Activated CD8-positive, alpha-beta T cell treated with anti-CD3 and anti-CD28 coated beads for 36 hours (primary cell): Measurements from ENCODE around the gene BPIFB2. TPM values are rescaled to one million over a fixed set of nuclear protein-coding genes. Genes with fewer than 3 reads are reported as not detected.
"Not testable (repeated sequence)": the region's sequence is repeated elsewhere in the genome, so short reads cannot be mapped to it uniquely, and the experiment has no call there.

Experiments
- ATAC-seq: fragments of 200-7000 bp; cut with Tn5 transposase; one replicate; pipeline ENCODE4 v1.10.0; 2021; ENCODE audit warnings: mild to moderate bottlenecking, moderate library complexity
- CTCF ChIA-PET: fragments of 350-600 bp; sonication (Branson Sonifier 250); formaldehyde crosslinking; loops from one replicate; lab custom pipeline; 2021; ENCODE audit warnings: antibody characterized with exemption; lab: Charles Lee
- POLR2A ChIA-PET: fragments of 350-600 bp; sonication (Branson Sonifier 250); formaldehyde crosslinking; loops from one replicate; lab custom pipeline; 2021; ENCODE audit warnings: antibody characterized with exemption; lab: Charles Lee
- DNase-seq: peaks from one replicate; pipeline ENCODE4 v3.0.0-alpha.2; 2020
- H3K27ac Mint-ChIP-seq: one replicate; pipeline ENCODE4 v1.8.0; 2021; ENCODE audit warnings: mild to moderate bottlenecking, mixed read lengths
- H3K27me3 Mint-ChIP-seq: one replicate; pipeline ENCODE4 v1.8.0; 2021; ENCODE audit warnings: mixed read lengths
- H3K36me3 Mint-ChIP-seq: one replicate; pipeline ENCODE4 v1.8.0; 2021; ENCODE audit warnings: low read depth, mixed read lengths
- H3K4me1 Mint-ChIP-seq: one replicate; pipeline ENCODE4 v1.8.0; 2021; ENCODE audit warnings: low read depth, mixed read lengths
- H3K4me3 Mint-ChIP-seq: one replicate; pipeline ENCODE4 v1.8.0; 2021; ENCODE audit warnings: mild to moderate bottlenecking, moderate library complexity, mixed read lengths
- H3K9me3 Mint-ChIP-seq: one replicate; pipeline ENCODE4 v1.8.0; 2021; ENCODE audit warnings: mixed read lengths
- intact Hi-C: fragments of 100-400 bp; cut with micrococcal nuclease; formaldehyde crosslinking; loops from one replicate; pipeline ENCODE4 v1.10.0; 2022
- total RNA-seq, 2 experiments: library from RNA; stranded (reverse); gene quantifications; one replicate each; pipeline ENCODE4 v1.2.3, GENCODE V29; 2021
- TF ChIP-seq, protein P1 (sequence below): fragments of 200-600 bp; IDR thresholded peaks from one replicate; pipeline ENCODE4 v1.8.0; 2022; ENCODE audit warnings: antibody characterized with exemption, mild to moderate bottlenecking

BPIFB2 gene
- total RNA-seq, 2 experiments from 2014 or later: not detected

DNA sequence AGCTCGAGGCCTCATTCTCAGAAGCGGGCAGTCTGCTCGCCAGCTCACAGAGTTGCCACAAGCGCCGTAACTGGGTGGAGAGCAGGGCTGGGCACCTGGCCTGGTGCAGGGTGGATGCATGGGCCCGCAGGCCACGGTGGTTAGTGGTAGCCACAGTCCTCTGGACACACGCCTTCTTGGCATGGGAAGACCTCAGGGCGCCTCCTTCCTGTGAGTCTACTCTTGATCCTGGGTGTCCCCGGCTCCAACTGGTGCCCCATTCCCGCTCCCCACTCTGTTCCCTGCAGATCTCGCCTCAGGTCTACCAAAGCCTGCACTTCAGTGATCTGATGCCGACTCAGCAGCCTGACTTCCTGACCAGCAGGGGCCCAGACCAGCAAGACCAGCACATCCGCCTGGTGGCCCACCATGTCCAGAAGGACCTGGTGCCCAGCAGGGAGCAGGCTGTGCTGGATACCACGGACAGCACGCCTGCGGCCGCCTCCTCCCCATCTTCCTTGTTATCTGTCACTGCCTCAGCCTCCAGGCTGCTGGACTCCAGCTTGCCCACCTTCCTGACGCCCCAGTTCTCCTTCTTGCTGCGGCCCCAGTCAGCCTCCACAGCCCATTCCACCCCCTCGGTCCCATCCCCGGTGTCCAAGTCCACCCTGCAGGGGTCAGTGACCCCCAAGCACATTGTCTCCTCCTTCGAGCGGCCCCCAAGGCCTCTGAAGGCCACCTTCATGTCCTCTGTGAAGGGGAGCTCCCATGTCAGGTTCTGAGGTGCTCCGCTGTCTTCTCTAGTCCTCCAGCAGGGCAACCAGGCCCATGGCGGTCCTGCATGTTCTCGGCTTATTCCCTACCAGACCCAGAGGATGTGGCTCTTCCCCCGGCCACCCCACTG, 46.4 kb upstream of the BPIFB2 start:
- Mint-ChIP-seq H3K27me3 (no peaks in the 10 kb centered on the region), H3K36me3 (peaks cover 6% of the 10 kb centered on the region), H3K4me3 (no peak overlapping the region), H3K4me1 (peaks cover 25% of the 10 kb centered on the region), H3K27ac (no peak overlapping the region), H3K9me3 (peaks cover 19% of the 10 kb centered on the region)
- ChIA-PET CTCF (interaction anchor here (2.2 kb wide), 1 partner anchor 11 kb away, joined by 5 read pairs; no protein-coding TSS in a partner anchor), POLR2A (interaction anchor here (0.9 to 1.3 kb wide), 3 partner anchors 11 to 37 kb away, joined by 3 to 4 read pairs (median 3); no protein-coding TSS in a partner anchor)
- ATAC-seq: no peak
- TF ChIP-seq, protein P1, sequence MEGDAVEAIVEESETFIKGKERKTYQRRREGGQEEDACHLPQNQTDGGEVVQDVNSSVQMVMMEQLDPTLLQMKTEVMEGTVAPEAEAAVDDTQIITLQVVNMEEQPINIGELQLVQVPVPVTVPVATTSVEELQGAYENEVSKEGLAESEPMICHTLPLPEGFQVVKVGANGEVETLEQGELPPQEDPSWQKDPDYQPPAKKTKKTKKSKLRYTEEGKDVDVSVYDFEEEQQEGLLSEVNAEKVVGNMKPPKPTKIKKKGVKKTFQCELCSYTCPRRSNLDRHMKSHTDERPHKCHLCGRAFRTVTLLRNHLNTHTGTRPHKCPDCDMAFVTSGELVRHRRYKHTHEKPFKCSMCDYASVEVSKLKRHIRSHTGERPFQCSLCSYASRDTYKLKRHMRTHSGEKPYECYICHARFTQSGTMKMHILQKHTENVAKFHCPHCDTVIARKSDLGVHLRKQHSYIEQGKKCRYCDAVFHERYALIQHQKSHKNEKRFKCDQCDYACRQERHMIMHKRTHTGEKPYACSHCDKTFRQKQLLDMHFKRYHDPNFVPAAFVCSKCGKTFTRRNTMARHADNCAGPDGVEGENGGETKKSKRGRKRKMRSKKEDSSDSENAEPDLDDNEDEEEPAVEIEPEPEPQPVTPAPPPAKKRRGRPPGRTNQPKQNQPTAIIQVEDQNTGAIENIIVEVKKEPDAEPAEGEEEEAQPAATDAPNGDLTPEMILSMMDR: no peak
- intact Hi-C loops: no loop called here
- DNase-seq: no peak

DNA sequence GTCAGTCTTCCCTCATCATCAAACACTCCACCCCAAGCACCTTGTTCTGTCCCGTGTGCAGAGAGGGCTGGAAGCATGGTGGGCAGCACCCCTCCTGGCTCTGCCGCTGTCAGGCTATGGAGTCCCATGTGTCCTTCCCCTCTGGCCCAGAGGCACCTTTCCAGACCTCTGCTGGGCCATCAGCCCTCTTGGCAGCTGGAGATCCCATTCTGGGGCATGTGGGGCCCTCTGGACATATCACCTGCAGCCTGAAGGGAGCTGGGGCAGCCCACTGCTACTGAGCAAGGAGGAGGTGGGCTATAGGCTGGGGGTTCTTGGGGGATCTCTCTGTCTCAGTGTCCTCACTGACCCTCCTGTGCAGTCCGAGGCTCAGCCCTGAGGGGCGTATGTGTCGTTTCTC, 45.5 kb upstream of the BPIFB2 start:
- no peak overlapping the region for H3K27ac Mint-ChIP-seq

DNA sequence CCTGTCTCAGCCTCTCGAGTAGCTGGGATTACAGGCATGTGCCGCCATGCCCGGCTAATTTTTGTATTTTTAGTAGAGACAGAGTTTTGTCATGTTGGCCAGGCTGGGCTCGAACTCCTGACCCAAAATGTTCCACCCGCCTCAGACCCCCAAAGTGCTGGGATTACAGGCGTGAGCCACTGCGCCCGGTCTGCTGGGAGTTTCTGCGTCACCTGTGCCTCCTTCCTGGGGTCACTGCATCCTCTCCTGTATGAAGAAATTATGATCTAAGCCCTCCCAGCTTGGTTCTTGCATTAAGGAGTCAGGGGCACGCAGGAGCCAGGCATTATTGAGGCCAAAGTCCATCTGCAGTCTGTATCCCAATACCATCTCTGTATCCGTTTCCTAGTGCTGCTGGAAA, 44.9 kb upstream of the BPIFB2 start:
- DNase-seq, H3K4me3 Mint-ChIP-seq, intact Hi-C loops, H3K36me3 Mint-ChIP-seq, ATAC-seq, H3K27ac Mint-ChIP-seq, H3K27me3 Mint-ChIP-seq: not testable (repeated sequence)
- Mint-ChIP-seq H3K4me1 (peaks cover 40% of the 10 kb centered on the region), H3K9me3 (peaks cover 10% of the 10 kb centered on the region)
- CTCF ChIA-PET: interaction anchor here (0.8 to 1.3 kb wide), 3 partner anchors 8 to 42 kb away, joined by 3 to 4 read pairs (median 4); partner anchors contain the start of gene SUN5
- POLR2A ChIA-PET: interaction anchor here (0.9 kb wide), 1 partner anchor 24 kb away, joined by 3 read pairs; no protein-coding TSS in a partner anchor

More for the DNA sequence above, 45.5 kb upstream of the BPIFB2 start:
- ChIA-PET POLR2A (interaction anchor here (1.0 to 1.3 kb wide), 2 partner anchors 11 to 16 kb away, joined by 3 to 4 read pairs; no protein-coding TSS in a partner anchor), CTCF (interaction anchor here (1.3 to 2.2 kb wide), 2 partner anchors 12 to 43 kb away, joined by 4 to 5 read pairs; partner anchors contain the start of gene SUN5)
- no peak for ATAC-seq
- intact Hi-C loops: no loop called here
- H3K9me3 Mint-ChIP-seq: peaks cover 14% of the 10 kb centered on the region
- no peak overlapping the region for H3K4me3 Mint-ChIP-seq
- peaks cover 4% of the 10 kb centered on the region for H3K36me3 Mint-ChIP-seq
- H3K4me1 Mint-ChIP-seq: peaks cover 34% of the 10 kb centered on the region
- TF ChIP-seq, protein P1: no peak
- no peak for DNase-seq
- H3K27me3 Mint-ChIP-seq: no peaks in the 10 kb centered on the region

DNA sequence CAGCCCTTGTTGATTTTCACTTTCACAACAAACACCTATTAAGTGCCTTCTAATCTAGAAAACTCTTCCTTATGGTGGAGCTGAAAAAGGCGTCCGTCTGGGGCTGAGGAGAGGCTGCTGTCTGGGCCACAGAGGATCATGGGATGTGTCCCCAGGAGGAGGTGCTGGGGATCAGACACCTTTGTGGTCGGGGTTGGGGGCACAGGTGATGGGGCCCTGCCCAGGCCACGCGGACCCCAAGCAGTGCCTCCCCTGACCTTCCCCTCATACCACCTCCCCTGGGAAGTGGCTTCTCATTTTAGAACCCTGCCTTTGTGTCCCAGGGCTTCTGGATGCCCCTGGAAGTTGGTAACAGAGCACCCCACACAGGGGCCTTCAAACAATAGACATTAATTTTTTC, 44.3 kb upstream of the BPIFB2 start:
- DNase-seq (no peak), ATAC-seq (no peak)
- H3K27me3 Mint-ChIP-seq: no peaks in the 10 kb centered on the region
- H3K9me3 Mint-ChIP-seq: peaks cover 5% of the 10 kb centered on the region
- TF ChIP-seq, protein P1: no peak
- intact Hi-C loops: no loop called here
- no peak overlapping the region for H3K27ac Mint-ChIP-seq
- H3K4me1 Mint-ChIP-seq: peaks cover 45% of the 10 kb centered on the region
- ChIA-PET POLR2A (interaction anchor here (0.9 kb wide), 1 partner anchor 24 kb away, joined by 3 read pairs; no protein-coding TSS in a partner anchor), CTCF (interaction anchor here (0.8 to 1.3 kb wide), 3 partner anchors 9 to 41 kb away, joined by 3 to 4 read pairs (median 4); partner anchors contain the start of gene SUN5)
- H3K36me3 Mint-ChIP-seq: no peaks in the 10 kb centered on the region
- no peak overlapping the region for H3K4me3 Mint-ChIP-seq

DNA sequence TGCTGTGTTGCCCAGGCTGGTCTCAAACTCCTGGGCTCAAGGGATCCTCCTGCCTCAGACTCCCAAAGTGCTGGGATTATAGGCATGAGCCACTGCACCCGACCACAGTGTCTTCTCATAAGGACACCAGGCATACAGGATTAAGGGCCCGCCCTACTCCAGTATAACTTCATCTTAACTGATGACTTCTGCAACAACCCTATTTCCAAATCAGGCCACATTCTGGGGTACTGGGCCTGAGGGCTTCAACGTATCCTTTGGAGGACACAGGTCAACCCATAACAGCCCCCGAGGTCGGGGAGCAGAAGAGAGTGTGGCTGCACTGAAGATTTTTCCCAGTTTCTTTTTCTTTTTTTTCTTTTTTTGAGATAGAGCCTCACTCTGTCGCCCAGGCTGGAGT, 42.9 kb upstream of the BPIFB2 start:
- H3K4me1 Mint-ChIP-seq: peaks cover 59% of the 10 kb centered on the region
- H3K9me3 Mint-ChIP-seq: no peaks in the 10 kb centered on the region
- no peak overlapping the region for H3K4me3 Mint-ChIP-seq
- H3K36me3 Mint-ChIP-seq: no peaks in the 10 kb centered on the region
- TF ChIP-seq, protein P1: no peak
- ChIA-PET POLR2A (no interaction called here), CTCF (no interaction called here)
- DNase-seq (no peak), ATAC-seq (no peak)
- H3K27ac Mint-ChIP-seq: no peak overlapping the region
- no peaks in the 10 kb centered on the region for H3K27me3 Mint-ChIP-seq
- intact Hi-C loops: no loop called here
